WTC11 (cell line): ENCODE results near the gene COL19A1. TPM values are rescaled to one million over a fixed set of nuclear protein-coding genes. Genes with fewer than 3 reads are reported as not detected.

ENCODE experiments used
- ATAC-seq: fragments of 200-7000 bp; cut with Tn5 transposase; 2 replicates; pipeline ENCODE4 v1.10.0; 2021; ENCODE audit warnings: mild to moderate bottlenecking, moderate library complexity
- CTCF ChIA-PET: fragments of 300-600 bp; sonication (Branson Sonifier 250); formaldehyde crosslinking; loops from one replicate; lab custom pipeline; 2021; ENCODE audit warnings: antibody characterized with exemption; lab: Charles Lee
- POLR2A ChIA-PET: fragments of 350-600 bp; sonication (Branson Sonifier 250); formaldehyde crosslinking; loops from one replicate; lab custom pipeline; 2021; ENCODE audit warnings: antibody characterized with exemption; lab: Charles Lee
- DNase-seq: peaks from one replicate; pipeline ENCODE4 v3.0.0; 2021; ENCODE audit warnings: low spot score
- H3K27ac Mint-ChIP-seq: 2 replicates; pipeline ENCODE4 v1.8.0; 2021; ENCODE audit warnings: mixed read lengths
- H3K27me3 Mint-ChIP-seq: 2 replicates; pipeline ENCODE4 v1.8.0; 2021; ENCODE audit warnings: low read depth, mild to moderate bottlenecking, moderate library complexity, mixed read lengths
- H3K36me3 Mint-ChIP-seq: 2 replicates; pipeline ENCODE4 v1.8.0; 2021; ENCODE audit warnings: mixed read lengths
- H3K4me1 Mint-ChIP-seq: 2 replicates; pipeline ENCODE4 v1.8.0; 2022; ENCODE audit warnings: mixed read lengths
- H3K4me3 Mint-ChIP-seq: 2 replicates; pipeline ENCODE4 v1.8.0; 2021; ENCODE audit warnings: mild to moderate bottlenecking, moderate library complexity, mixed read lengths
- H3K9me3 Mint-ChIP-seq: 2 replicates; pipeline ENCODE4 v1.8.0; 2021; ENCODE audit warnings: mixed read lengths
- CBFB ChIP-seq: sonication (generic); formaldehyde crosslinking; IDR thresholded peaks from 2 replicates; pipeline ENCODE4 v1.8.1; 2022; ENCODE audit warnings: mild to moderate bottlenecking, low read depth, missing genetic modification reagents
- CREB1 ChIP-seq: sonication (generic); formaldehyde crosslinking; IDR thresholded peaks from 2 replicates; pipeline ENCODE4 v1.8.0; 2023; ENCODE audit warnings: mild to moderate bottlenecking, missing genetic modification reagents
- E2F5 ChIP-seq: sonication (generic); formaldehyde crosslinking; IDR thresholded peaks from 2 replicates; pipeline ENCODE4 v1.8.1; 2022; ENCODE audit warnings: mild to moderate bottlenecking, moderate library complexity, missing genetic modification reagents
- EMX1 ChIP-seq: fragments of 250-450 bp; sonication (Bioruptor Pico); IDR thresholded peaks from 2 replicates; pipeline ENCODE4 v1.8.0; 2021; ENCODE audit warnings: mild to moderate bottlenecking
- ERG ChIP-seq: fragments of 250-450 bp; sonication (Bioruptor Pico); IDR thresholded peaks from 2 replicates; pipeline ENCODE4 v1.8.0; 2021; ENCODE audit warnings: mild to moderate bottlenecking
- FOXJ3 ChIP-seq: sonication (generic); formaldehyde crosslinking; IDR thresholded peaks from 2 replicates; pipeline ENCODE4 v1.9.0; 2021; ENCODE audit warnings: missing genetic modification reagents, mild to moderate bottlenecking, borderline replicate concordance
- IRF2 ChIP-seq: sonication (generic); formaldehyde crosslinking; IDR thresholded peaks from 2 replicates; pipeline ENCODE4 v1.8.0; 2022; ENCODE audit warnings: low read depth, missing genetic modification reagents, borderline replicate concordance
- NFYB ChIP-seq: sonication (generic); formaldehyde crosslinking; conservative IDR thresholded peaks from 2 replicates; pipeline ENCODE4 v1.8.0; 2022; ENCODE audit warnings: low read depth, missing genetic modification reagents
- OVOL2 ChIP-seq: fragments of 250-450 bp; sonication (Bioruptor Pico); IDR thresholded peaks from 2 replicates; pipeline ENCODE4 v1.9.0; 2021; ENCODE audit warnings: mild to moderate bottlenecking, borderline replicate concordance
- PREB ChIP-seq: sonication (generic); formaldehyde crosslinking; IDR thresholded peaks from 2 replicates; pipeline ENCODE4 v1.8.1; 2022; ENCODE audit warnings: mild to moderate bottlenecking, missing genetic modification reagents, moderate library complexity, borderline replicate concordance
- SMAD3 ChIP-seq: sonication (generic); formaldehyde crosslinking; IDR thresholded peaks from 2 replicates; pipeline ENCODE4 v1.8.0; 2022; ENCODE audit warnings: missing genetic modification reagents, mild to moderate bottlenecking, borderline replicate concordance
- SOX15 ChIP-seq: fragments of 250-450 bp; sonication (Bioruptor Pico); IDR thresholded peaks from 2 replicates; pipeline ENCODE4 v1.9.0; 2021; ENCODE audit warnings: mild to moderate bottlenecking
- ZNF219 ChIP-seq: sonication (generic); formaldehyde crosslinking; IDR thresholded peaks from 2 replicates; pipeline ENCODE4 v1.8.0; 2023; ENCODE audit warnings: missing genetic modification reagents, mild to moderate bottlenecking, borderline replicate concordance
- ZNF423 ChIP-seq: fragments of 250-450 bp; sonication (Bioruptor Pico); IDR thresholded peaks from 2 replicates; pipeline ENCODE4 v2.1.2; 2022; ENCODE audit warnings: mild to moderate bottlenecking, moderate library complexity
- total RNA-seq: library from RNA; stranded (reverse); gene quantifications from 3 replicates; pipeline ENCODE4 v1.2.3, GENCODE V29; 2021
- TF ChIP-seq, protein P1 (sequence below): sonication (generic); formaldehyde crosslinking; conservative IDR thresholded peaks from 2 replicates; pipeline ENCODE4 v1.8.1; 2023; ENCODE audit warnings: mild to moderate bottlenecking, low read depth, missing genetic modification reagents, moderate library complexity
- TF ChIP-seq, protein P2 (sequence below): sonication (generic); formaldehyde crosslinking; IDR thresholded peaks from 2 replicates; pipeline ENCODE4 v1.8.1; 2023; ENCODE audit warnings: mild to moderate bottlenecking, missing genetic modification reagents, borderline replicate concordance
- TF ChIP-seq, protein P3 (sequence below): fragments of 200-600 bp; IDR thresholded peaks from 2 replicates; pipeline ENCODE4 v1.8.0; 2022; ENCODE audit warnings: antibody characterized with exemption
- TF ChIP-seq, protein P4 (sequence below): fragments of 250-450 bp; sonication (Bioruptor Pico); IDR thresholded peaks from 2 replicates; pipeline ENCODE4 v1.9.0; 2021; ENCODE audit warnings: moderate library complexity, mild to moderate bottlenecking, inconsistent platforms, borderline replicate concordance

The COL19A1 gene
- total RNA-seq, 1 experiment from 2014 or later, result not detected

GRCh38 chr6:69878795-69879194 lies 12.4 kb downstream of the COL19A1 start (continued):
- TF ChIP-seq ERG (CRISPR knock-in tag), result no peak
- TF ChIP-seq CBFB (CRISPR knock-in tag), result no peak
- no peak for TF ChIP-seq ZNF219
- TF ChIP-seq, protein P1, sequence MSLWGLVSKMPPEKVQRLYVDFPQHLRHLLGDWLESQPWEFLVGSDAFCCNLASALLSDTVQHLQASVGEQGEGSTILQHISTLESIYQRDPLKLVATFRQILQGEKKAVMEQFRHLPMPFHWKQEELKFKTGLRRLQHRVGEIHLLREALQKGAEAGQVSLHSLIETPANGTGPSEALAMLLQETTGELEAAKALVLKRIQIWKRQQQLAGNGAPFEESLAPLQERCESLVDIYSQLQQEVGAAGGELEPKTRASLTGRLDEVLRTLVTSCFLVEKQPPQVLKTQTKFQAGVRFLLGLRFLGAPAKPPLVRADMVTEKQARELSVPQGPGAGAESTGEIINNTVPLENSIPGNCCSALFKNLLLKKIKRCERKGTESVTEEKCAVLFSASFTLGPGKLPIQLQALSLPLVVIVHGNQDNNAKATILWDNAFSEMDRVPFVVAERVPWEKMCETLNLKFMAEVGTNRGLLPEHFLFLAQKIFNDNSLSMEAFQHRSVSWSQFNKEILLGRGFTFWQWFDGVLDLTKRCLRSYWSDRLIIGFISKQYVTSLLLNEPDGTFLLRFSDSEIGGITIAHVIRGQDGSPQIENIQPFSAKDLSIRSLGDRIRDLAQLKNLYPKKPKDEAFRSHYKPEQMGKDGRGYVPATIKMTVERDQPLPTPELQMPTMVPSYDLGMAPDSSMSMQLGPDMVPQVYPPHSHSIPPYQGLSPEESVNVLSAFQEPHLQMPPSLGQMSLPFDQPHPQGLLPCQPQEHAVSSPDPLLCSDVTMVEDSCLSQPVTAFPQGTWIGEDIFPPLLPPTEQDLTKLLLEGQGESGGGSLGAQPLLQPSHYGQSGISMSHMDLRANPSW (CRISPR knock-in tag), result no peak
- TF ChIP-seq NFYB (CRISPR knock-in tag), result no peak
- TF ChIP-seq OVOL2 (CRISPR knock-in tag), result no peak
- no peak for TF ChIP-seq E2F5
- TF ChIP-seq, all 79 proteins: peak for 0

- no peaks in the 10 kb centered on the region for H3K27me3 Mint-ChIP-seq
- peaks cover 5% of the 10 kb centered on the region for H3K4me1 Mint-ChIP-seq
- ChIA-PET CTCF (no interaction called here), POLR2A (no interaction called here)
- DNase-seq (no peak), ATAC-seq (no peak)
- TF ChIP-seq, protein P2, sequence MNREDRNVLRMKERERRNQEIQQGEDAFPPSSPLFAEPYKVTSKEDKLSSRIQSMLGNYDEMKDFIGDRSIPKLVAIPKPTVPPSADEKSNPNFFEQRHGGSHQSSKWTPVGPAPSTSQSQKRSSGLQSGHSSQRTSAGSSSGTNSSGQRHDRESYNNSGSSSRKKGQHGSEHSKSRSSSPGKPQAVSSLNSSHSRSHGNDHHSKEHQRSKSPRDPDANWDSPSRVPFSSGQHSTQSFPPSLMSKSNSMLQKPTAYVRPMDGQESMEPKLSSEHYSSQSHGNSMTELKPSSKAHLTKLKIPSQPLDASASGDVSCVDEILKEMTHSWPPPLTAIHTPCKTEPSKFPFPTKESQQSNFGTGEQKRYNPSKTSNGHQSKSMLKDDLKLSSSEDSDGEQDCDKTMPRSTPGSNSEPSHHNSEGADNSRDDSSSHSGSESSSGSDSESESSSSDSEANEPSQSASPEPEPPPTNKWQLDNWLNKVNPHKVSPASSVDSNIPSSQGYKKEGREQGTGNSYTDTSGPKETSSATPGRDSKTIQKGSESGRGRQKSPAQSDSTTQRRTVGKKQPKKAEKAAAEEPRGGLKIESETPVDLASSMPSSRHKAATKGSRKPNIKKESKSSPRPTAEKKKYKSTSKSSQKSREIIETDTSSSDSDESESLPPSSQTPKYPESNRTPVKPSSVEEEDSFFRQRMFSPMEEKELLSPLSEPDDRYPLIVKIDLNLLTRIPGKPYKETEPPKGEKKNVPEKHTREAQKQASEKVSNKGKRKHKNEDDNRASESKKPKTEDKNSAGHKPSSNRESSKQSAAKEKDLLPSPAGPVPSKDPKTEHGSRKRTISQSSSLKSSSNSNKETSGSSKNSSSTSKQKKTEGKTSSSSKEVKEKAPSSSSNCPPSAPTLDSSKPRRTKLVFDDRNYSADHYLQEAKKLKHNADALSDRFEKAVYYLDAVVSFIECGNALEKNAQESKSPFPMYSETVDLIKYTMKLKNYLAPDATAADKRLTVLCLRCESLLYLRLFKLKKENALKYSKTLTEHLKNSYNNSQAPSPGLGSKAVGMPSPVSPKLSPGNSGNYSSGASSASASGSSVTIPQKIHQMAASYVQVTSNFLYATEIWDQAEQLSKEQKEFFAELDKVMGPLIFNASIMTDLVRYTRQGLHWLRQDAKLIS (CRISPR knock-in tag), result no peak
- no peak for TF ChIP-seq SOX15
- no peak for TF ChIP-seq CREB1 (CRISPR knock-in tag)
- no peak overlapping the region for H3K4me3 Mint-ChIP-seq
- no peak overlapping the region for H3K27ac Mint-ChIP-seq
- no peaks in the 10 kb centered on the region for H3K36me3 Mint-ChIP-seq
- peaks cover 4% of the 10 kb centered on the region for H3K9me3 Mint-ChIP-seq
Measured at GRCh38 chr6:69880601-69881000, 14.2 kb downstream of the COL19A1 start.

DNA sequence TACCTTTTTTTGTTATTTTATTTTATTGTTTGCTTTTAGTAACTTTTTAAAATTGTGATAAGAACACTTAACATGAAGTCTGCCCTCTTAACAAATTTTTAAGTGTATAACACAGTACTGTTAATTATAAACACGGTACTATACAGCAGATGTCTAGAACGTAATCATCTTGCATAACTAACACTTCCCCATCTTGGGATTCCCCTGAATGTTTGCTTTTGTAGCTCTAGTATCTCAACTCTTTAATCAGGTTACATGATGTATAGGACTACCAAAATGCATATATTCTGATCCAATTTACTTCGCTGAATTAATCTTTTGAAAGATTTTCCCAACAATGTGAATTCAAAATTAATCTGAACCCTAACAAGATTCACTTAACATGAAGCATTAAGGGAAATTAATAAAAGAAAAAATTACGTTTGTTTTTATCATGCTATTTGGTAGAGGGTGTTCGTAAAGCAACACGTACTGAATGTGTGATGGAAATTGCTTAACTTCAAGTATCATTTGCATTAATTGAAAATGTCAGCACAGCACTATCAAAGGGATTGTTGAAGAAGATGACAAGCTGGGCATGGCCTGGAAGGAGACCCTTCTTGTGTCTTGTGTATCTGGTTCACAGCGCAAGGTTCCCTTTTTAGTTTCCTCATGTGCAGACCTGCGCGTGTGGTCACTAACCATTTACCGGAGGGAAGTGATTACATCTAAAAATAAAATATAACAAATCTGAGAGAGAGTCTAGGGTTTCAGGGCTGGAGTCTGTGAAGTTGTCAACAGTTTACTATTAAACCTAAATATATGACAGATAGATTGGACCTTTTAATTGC lies 15.2 kb downstream of the COL19A1 start:
- POLR2A ChIA-PET, result no interaction called here
- peaks cover 5% of the 10 kb centered on the region for H3K4me1 Mint-ChIP-seq
- no peak for ATAC-seq
- peaks cover 8% of the 10 kb centered on the region for H3K9me3 Mint-ChIP-seq
- no peaks in the 10 kb centered on the region for H3K27me3 Mint-ChIP-seq
- CTCF ChIA-PET, result no interaction called here
- H3K4me3 Mint-ChIP-seq, result no peak overlapping the region
- H3K36me3 Mint-ChIP-seq, result no peaks in the 10 kb centered on the region
- no peak overlapping the region for H3K27ac Mint-ChIP-seq
- DNase-seq, result no peak
- no peak for TF ChIP-seq EMX1 (CRISPR knock-in tag)
- TF ChIP-seq FOXJ3 (CRISPR knock-in tag), result no peak
- TF ChIP-seq, protein P3, sequence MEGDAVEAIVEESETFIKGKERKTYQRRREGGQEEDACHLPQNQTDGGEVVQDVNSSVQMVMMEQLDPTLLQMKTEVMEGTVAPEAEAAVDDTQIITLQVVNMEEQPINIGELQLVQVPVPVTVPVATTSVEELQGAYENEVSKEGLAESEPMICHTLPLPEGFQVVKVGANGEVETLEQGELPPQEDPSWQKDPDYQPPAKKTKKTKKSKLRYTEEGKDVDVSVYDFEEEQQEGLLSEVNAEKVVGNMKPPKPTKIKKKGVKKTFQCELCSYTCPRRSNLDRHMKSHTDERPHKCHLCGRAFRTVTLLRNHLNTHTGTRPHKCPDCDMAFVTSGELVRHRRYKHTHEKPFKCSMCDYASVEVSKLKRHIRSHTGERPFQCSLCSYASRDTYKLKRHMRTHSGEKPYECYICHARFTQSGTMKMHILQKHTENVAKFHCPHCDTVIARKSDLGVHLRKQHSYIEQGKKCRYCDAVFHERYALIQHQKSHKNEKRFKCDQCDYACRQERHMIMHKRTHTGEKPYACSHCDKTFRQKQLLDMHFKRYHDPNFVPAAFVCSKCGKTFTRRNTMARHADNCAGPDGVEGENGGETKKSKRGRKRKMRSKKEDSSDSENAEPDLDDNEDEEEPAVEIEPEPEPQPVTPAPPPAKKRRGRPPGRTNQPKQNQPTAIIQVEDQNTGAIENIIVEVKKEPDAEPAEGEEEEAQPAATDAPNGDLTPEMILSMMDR, result no peak
- TF ChIP-seq ZNF423 (CRISPR knock-in tag), result no peak
- TF ChIP-seq, protein P4, sequence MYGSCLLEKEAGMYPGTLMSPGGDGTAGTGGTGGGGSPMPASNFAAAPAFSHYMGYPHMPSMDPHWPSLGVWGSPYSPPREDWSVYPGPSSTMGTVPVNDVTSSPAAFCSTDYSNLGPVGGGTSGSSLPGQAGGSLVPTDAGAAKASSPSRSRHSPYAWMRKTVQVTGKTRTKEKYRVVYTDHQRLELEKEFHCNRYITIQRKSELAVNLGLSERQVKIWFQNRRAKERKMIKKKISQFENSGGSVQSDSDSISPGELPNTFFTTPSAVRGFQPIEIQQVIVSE (CRISPR knock-in tag), result no peak
- TF ChIP-seq SMAD3 (CRISPR knock-in tag), result no peak
- TF ChIP-seq PREB (CRISPR knock-in tag), result no peak
- TF ChIP-seq IRF2, result no peak
